ENCODE data around the gene THBS2. TPM values are rescaled to one million over a fixed set of nuclear protein-coding genes. Genes with fewer than 3 reads are reported as not detected.

THBS2 gene
- total RNA-seq, 1 donor from 2014 or later, result 0.13 TPM

DNA sequence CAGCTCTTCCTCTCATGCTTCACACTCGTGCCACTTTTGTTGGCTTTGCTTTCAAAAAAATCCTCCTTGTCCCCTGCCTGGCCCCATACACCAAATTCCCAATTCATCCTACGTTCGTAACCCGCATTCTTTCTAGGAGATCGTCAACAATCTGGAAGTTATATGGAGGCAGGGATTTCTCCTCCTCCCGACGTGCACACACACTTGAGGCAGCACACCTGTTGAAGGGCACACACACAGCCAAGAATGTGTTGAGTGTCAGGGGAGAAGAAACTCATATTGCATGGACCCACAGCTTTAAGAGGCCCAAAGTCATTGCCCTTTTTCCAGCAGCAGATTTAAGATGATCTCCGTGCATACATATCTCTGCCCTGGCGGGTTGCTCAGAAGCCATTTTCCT, 28.9 kb downstream of the THBS2 start:
- Mint-ChIP-seq H3K9me3 (peaks cover 2% of the 10 kb centered on the region), H3K27me3 (ENCODE audit: insufficient read depth, low read depth) (peaks cover 5% of the 10 kb centered on the region), H3K27ac (no peak overlapping the region), H3K4me3 (no peak overlapping the region), H3K36me3 (peaks cover 14% of the 10 kb centered on the region), H3K4me1 (peaks cover 1% of the 10 kb centered on the region)
- no peaks in the 10 kb centered on the region for H3K79me2 ChIP-seq (ENCODE audit: low read depth)
- H4K20me1 ChIP-seq (ENCODE audit: low read depth), result no peaks in the 10 kb centered on the region
- H2AFZ ChIP-seq (replicated peaks), result no peak overlapping the region
- DNase-seq (ENCODE audit: low spot score), result no peak
- no peak overlapping the region for H3K4me2 ChIP-seq
- H3K27ac ChIP-seq, result no peak overlapping the region
- no peaks in the 10 kb centered on the region for H3K36me3 ChIP-seq
- no peak for TF ChIP-seq EZH2 (IDR thresholded peaks at IDR 0.05)
- TF ChIP-seq EZH2phosphoT487 (IDR thresholded peaks at IDR 0.05), result no peak
- TF ChIP-seq, protein P1, sequence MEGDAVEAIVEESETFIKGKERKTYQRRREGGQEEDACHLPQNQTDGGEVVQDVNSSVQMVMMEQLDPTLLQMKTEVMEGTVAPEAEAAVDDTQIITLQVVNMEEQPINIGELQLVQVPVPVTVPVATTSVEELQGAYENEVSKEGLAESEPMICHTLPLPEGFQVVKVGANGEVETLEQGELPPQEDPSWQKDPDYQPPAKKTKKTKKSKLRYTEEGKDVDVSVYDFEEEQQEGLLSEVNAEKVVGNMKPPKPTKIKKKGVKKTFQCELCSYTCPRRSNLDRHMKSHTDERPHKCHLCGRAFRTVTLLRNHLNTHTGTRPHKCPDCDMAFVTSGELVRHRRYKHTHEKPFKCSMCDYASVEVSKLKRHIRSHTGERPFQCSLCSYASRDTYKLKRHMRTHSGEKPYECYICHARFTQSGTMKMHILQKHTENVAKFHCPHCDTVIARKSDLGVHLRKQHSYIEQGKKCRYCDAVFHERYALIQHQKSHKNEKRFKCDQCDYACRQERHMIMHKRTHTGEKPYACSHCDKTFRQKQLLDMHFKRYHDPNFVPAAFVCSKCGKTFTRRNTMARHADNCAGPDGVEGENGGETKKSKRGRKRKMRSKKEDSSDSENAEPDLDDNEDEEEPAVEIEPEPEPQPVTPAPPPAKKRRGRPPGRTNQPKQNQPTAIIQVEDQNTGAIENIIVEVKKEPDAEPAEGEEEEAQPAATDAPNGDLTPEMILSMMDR (IDR thresholded peaks at IDR 0.05), result no peak
- H3F3A ChIP-seq (ENCODE audit: low read depth), result no peaks in the 10 kb centered on the region
- H3K4me3 ChIP-seq, result no peak overlapping the region
- H3K9me3 ChIP-seq (ENCODE audit: low read depth), result no peaks in the 10 kb centered on the region
- no peaks in the 10 kb centered on the region for H3K4me1 ChIP-seq
- no peak overlapping the region for H3K9ac ChIP-seq
- no peaks in the 10 kb centered on the region for H3K27me3 ChIP-seq

DNA sequence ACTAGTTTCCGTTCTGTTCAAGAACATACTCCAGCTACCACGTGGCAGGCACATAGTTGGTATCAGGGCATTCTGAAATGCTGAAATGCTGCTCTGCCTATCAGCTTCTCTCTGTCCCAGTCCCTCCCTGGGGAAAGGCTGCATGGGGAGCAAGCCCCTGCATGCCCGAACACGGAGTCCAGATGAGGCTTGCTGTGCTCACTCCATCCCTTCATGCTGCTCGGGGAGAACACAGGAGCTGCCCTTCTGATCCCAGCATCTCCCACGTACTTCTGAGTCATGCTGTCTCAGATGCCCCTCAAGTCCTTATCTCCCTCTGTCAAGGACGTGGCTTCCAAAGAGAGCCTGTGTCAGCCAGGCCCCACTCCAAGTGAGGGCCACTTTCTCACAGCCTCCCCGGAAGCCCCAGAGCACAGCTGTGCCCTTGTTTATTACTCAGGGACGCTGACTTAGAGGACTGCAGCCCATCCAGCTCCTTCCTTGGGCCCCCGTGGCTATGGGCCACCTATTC, 29.4 kb downstream of the THBS2 start:
- Mint-ChIP-seq H3K27ac (no peak overlapping the region), H3K27me3 (ENCODE audit: insufficient read depth, low read depth) (peaks cover 5% of the 10 kb centered on the region), H3K4me3 (no peak overlapping the region), H3K36me3 (peaks cover 14% of the 10 kb centered on the region), H3K9me3 (peaks cover 2% of the 10 kb centered on the region), H3K4me1 (no peaks in the 10 kb centered on the region)
- no peak for DNase-seq (ENCODE audit: low spot score)
- Histone ChIP-seq H3K36me3 (no peaks in the 10 kb centered on the region), H3K4me3 (no peak overlapping the region), H3K79me2 (ENCODE audit: low read depth) (no peaks in the 10 kb centered on the region), H2AFZ (replicated peaks) (no peak overlapping the region), H3K27ac (no peak overlapping the region), H3F3A (ENCODE audit: low read depth) (no peaks in the 10 kb centered on the region), H3K9ac (no peak overlapping the region), H3K27me3 (no peaks in the 10 kb centered on the region), H3K4me2 (no peak overlapping the region), H3K9me3 (ENCODE audit: low read depth) (no peaks in the 10 kb centered on the region), H3K4me1 (no peaks in the 10 kb centered on the region), H4K20me1 (ENCODE audit: low read depth) (no peaks in the 10 kb centered on the region)
- TF ChIP-seq EZH2phosphoT487 (IDR thresholded peaks at IDR 0.05) (no peak), EZH2 (IDR thresholded peaks at IDR 0.05) (no peak)
- TF ChIP-seq, protein P1 (IDR thresholded peaks at IDR 0.05), result no peak

DNA sequence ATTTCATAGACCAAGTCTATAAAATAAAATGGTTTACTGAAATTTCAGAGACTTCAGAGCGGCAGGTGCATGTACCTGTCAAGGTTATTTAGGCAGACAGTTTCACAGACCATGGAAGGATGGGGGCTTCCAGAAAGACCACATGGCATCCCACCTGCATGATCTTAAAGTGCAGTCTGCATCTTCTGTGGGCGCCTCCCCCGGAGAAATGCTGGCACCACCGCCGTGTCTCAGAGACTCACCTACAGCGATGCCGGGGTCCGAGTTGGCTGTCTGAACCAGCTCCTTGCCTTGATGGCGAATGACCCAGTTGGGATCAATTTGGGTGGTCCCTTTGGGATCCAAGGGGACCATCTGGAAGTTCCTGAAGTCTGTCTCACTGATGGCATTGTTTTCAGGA, 30.6 kb downstream of the THBS2 start:
- Mint-ChIP-seq H3K36me3 (peaks cover 22% of the 10 kb centered on the region), H3K4me1 (no peaks in the 10 kb centered on the region), H3K27ac (no peak overlapping the region), H3K27me3 (ENCODE audit: insufficient read depth, low read depth) (peaks cover 9% of the 10 kb centered on the region), H3K4me3 (no peak overlapping the region), H3K9me3 (peaks cover 6% of the 10 kb centered on the region)
- Histone ChIP-seq H3K9ac (no peak overlapping the region), H3K4me2 (no peak overlapping the region), H3K27ac (no peak overlapping the region), H3K79me2 (ENCODE audit: low read depth) (no peaks in the 10 kb centered on the region), H3F3A (ENCODE audit: low read depth) (no peaks in the 10 kb centered on the region), H3K4me3 (no peak overlapping the region), H3K4me1 (no peaks in the 10 kb centered on the region), H3K36me3 (no peaks in the 10 kb centered on the region), H2AFZ (replicated peaks) (no peak overlapping the region), H4K20me1 (ENCODE audit: low read depth) (no peaks in the 10 kb centered on the region), H3K27me3 (no peaks in the 10 kb centered on the region), H3K9me3 (ENCODE audit: low read depth) (no peaks in the 10 kb centered on the region)
- no peak for DNase-seq (ENCODE audit: low spot score)
- TF ChIP-seq EZH2phosphoT487 (IDR thresholded peaks at IDR 0.05) (no peak), EZH2 (IDR thresholded peaks at IDR 0.05) (no peak)
- TF ChIP-seq, protein P1 (IDR thresholded peaks at IDR 0.05), result no peak
